Parathyroid adenoma (tissue), 2 donors: Measurements from ENCODE around the gene HOXB7.

Source experiments
- H2AFZ ChIP-seq: fragments of 300-600 bp; sonication (generic); one replicate; pipeline ENCODE4 v1.7.0; 2017; ENCODE audit warnings: antibody characterized with exemption, mild to moderate bottlenecking
- H3K27ac ChIP-seq: fragments of 300-600 bp; sonication (generic); one replicate; pipeline ENCODE4 v1.7.0; 2017
- H3K27me3 ChIP-seq: fragments of 300-600 bp; sonication (generic); one replicate; pipeline ENCODE4 v1.7.0; 2017; ENCODE audit warnings: low read length; ENCODE audit not compliant: control insufficient read depth, insufficient read depth
- H3K36me3 ChIP-seq: fragments of 300-600 bp; sonication (generic); one replicate; pipeline ENCODE4 v1.7.0; 2017; ENCODE audit warnings: low read length; ENCODE audit not compliant: control insufficient read depth, insufficient read depth
- H3K4me1 ChIP-seq: fragments of 300-600 bp; sonication (generic); one replicate; pipeline ENCODE4 v1.7.0; 2017; ENCODE audit warnings: control low read depth
- H3K4me2 ChIP-seq: fragments of 300-600 bp; sonication (generic); one replicate; pipeline ENCODE4 v1.7.0; 2017; ENCODE audit warnings: low read length
- H3K4me3 ChIP-seq: fragments of 300-600 bp; sonication (generic); one replicate; pipeline ENCODE4 v1.7.0; 2017; ENCODE audit warnings: low read depth, low read length
- H3K79me2 ChIP-seq: fragments of 300-600 bp; sonication (generic); one replicate; pipeline ENCODE4 v1.7.0; 2017; ENCODE audit warnings: control low read depth
- H3K9ac ChIP-seq: fragments of 300-600 bp; sonication (generic); one replicate; pipeline ENCODE4 v1.7.0; 2017; ENCODE audit warnings: mild to moderate bottlenecking
- H3K9me3 ChIP-seq: fragments of 300-600 bp; sonication (generic); one replicate; pipeline ENCODE4 v1.7.0; 2017; ENCODE audit warnings: low read length; ENCODE audit not compliant: control insufficient read depth
- CTCF ChIP-seq: fragments of 300-600 bp; sonication (generic); IDR thresholded peaks from one replicate; pipeline ENCODE4 v1.7.0; 2017; ENCODE audit warnings: antibody characterized with exemption, mild to moderate bottlenecking
- donor health status: primary hyperparathyroidism.

HOXB7 gene

GRCh38 chr17:48579760-48580554 is 30.9 kb downstream of the HOXB7 start:
- Histone ChIP-seq H2AFZ (no peak overlapping the region), H3K27ac (no peak overlapping the region), H3K36me3 (no peaks in the 10 kb centered on the region), H3K9me3 (no peaks in the 10 kb centered on the region), H3K79me2 (no peaks in the 10 kb centered on the region), H3K9ac (no peak overlapping the region), H3K27me3 (no peaks in the 10 kb centered on the region), H3K4me3 (no peak overlapping the region), H3K4me2 (peak overlapping the region; percentile 77), H3K4me1 (no peaks in the 10 kb centered on the region)
- TF ChIP-seq CTCF, result no peak

GRCh38 chr17:48579471-48579759 is 31.4 kb downstream of the HOXB7 start:
- no peaks in the 10 kb centered on the region for H3K27me3 ChIP-seq
- no peak overlapping the region for H3K9ac ChIP-seq
- no peaks in the 10 kb centered on the region for H3K4me1 ChIP-seq
- H3K9me3 ChIP-seq, result no peaks in the 10 kb centered on the region
- H3K4me2 ChIP-seq, result no peak overlapping the region
- H3K36me3 ChIP-seq, result no peaks in the 10 kb centered on the region
- no peak overlapping the region for H3K27ac ChIP-seq
- no peak overlapping the region for H3K4me3 ChIP-seq
- no peak overlapping the region for H2AFZ ChIP-seq
- TF ChIP-seq CTCF, result no peak
- no peaks in the 10 kb centered on the region for H3K79me2 ChIP-seq

GRCh38 chr17:48578616-48579470 is 32.0 kb downstream of the HOXB7 start:
- Histone ChIP-seq H2AFZ (no peak overlapping the region), H3K4me3 (peak overlapping the region; percentile 28), H3K36me3 (no peaks in the 10 kb centered on the region), H3K79me2 (no peaks in the 10 kb centered on the region), H3K27me3 (no peaks in the 10 kb centered on the region), H3K9me3 (no peaks in the 10 kb centered on the region), H3K4me1 (no peaks in the 10 kb centered on the region), H3K4me2 (peak overlapping the region; percentile 57), H3K9ac (no peak overlapping the region), H3K27ac (peak overlapping the region; percentile 17)
- no peak for TF ChIP-seq CTCF

GRCh38 chr17:48577946-48578615 is 32.7 kb downstream of the HOXB7 start, which contains the start of gene HOXB4:
TSS of gene HOXB4 (minus strand) at chr17:48578350. CDS start at chr17:48578319, 31 bp downstream.
- H3K27ac ChIP-seq, result peak within 1 kb of the TSS; percentile 17
- H3K79me2 ChIP-seq, result no peaks in the 10 kb centered on the region
- H3K4me3 ChIP-seq, result peak within 1 kb of the TSS; percentile 75
- H2AFZ ChIP-seq, result no peak within 1 kb of the TSS
- no peak for TF ChIP-seq CTCF
- H3K36me3 ChIP-seq, result no peaks in the 10 kb centered on the region
- H3K9ac ChIP-seq, result no peak within 1 kb of the TSS
- H3K4me2 ChIP-seq, result peak within 1 kb of the TSS; percentile 82
- no peaks in the 10 kb centered on the region for H3K9me3 ChIP-seq
- H3K4me1 ChIP-seq, result no peaks in the 10 kb centered on the region
- H3K27me3 ChIP-seq, result no peaks in the 10 kb centered on the region
